PC-3 (cell line): ENCODE measurements around the gene CXCL3. TPM values are rescaled to one million over a fixed set of nuclear protein-coding genes. Genes with fewer than 3 reads are reported as not detected.

ENCODE experiments used
- ATAC-seq: fragments of 200-7000 bp; cut with Tn5 transposase; 2 replicates; pipeline ENCODE4 v1.9.1; 2020; ENCODE audit warnings: mild to moderate bottlenecking, moderate library complexity
- BruUV-seq: library from RNA; stranded (reverse); fragments of 400-500 nt; replicated peaks from 2 replicates; lab custom pipeline; 2021; lab: Mats Ljungman, UMichigan
- CTCF ChIA-PET: fragments of 300-600 bp; sonication (Branson Sonifier 250); formaldehyde crosslinking; loops from one replicate; lab custom pipeline; 2022; ENCODE audit warnings: antibody characterized with exemption; lab: Charles Lee
- POLR2A ChIA-PET: fragments of 300-600 bp; sonication (Branson Sonifier 250); formaldehyde crosslinking; loops from one replicate; lab custom pipeline; 2022; ENCODE audit warnings: antibody characterized with exemption; ENCODE audit not compliant: unreplicated experiment; lab: Charles Lee
- DNase-seq: peaks from one replicate; pipeline ENCODE4 v3.0.0-alpha.2; 2015
- H2AFZ ChIP-seq: fragments of 300-600 bp; sonication (generic); 2 replicates; pipeline ENCODE4 v1.6.0; 2016; ENCODE audit warnings: antibody characterized with exemption, low read length
- H3F3A ChIP-seq: fragments of 300-600 bp; sonication (generic); one replicate; pipeline ENCODE4 v1.6.0; 2017; ENCODE audit warnings: antibody characterized with exemption, low read length, control low read depth, mild to moderate bottlenecking; ENCODE audit not compliant: unreplicated experiment
- H3K27ac ChIP-seq: fragments of 300-600 bp; sonication (generic); 2 replicates; pipeline ENCODE4 v1.5.1; 2016; ENCODE audit warnings: mild to moderate bottlenecking, low read length
- H3K27me3 ChIP-seq: fragments of 300-600 bp; sonication (generic); 2 replicates; pipeline ENCODE4 v1.6.1; 2016; ENCODE audit warnings: low read length, mixed read lengths
- H3K36me3 ChIP-seq: fragments of 300-600 bp; sonication (generic); 2 replicates; pipeline ENCODE4 v1.6.1; 2016; ENCODE audit warnings: low read depth, mixed run types, low read length, mixed read lengths
- H3K4me1 ChIP-seq: fragments of 300-600 bp; sonication (generic); 2 replicates; pipeline ENCODE4 v1.5.1; 2016; ENCODE audit warnings: low read length; ENCODE audit not compliant: insufficient read depth
- H3K4me2 ChIP-seq: fragments of 300-600 bp; sonication (generic); 2 replicates; pipeline ENCODE4 v1.6.0; 2016; ENCODE audit warnings: low read length
- H3K4me3 ChIP-seq: fragments of 300-600 bp; sonication (generic); 2 replicates; pipeline ENCODE4 v1.5.1; 2016; ENCODE audit warnings: mild to moderate bottlenecking, low read length, mixed read lengths
- H3K79me2 ChIP-seq: fragments of 300-600 bp; sonication (generic); 2 replicates; pipeline ENCODE4 v1.6.1; 2017; ENCODE audit warnings: low read length, mixed read lengths
- H3K9ac ChIP-seq: fragments of 300-600 bp; sonication (generic); 2 replicates; pipeline ENCODE4 v1.6.0; 2016; ENCODE audit warnings: mild to moderate bottlenecking, low read length
- H3K9me2 ChIP-seq: fragments of 300-600 bp; sonication (generic); replicated peaks from 2 replicates; pipeline ENCODE4 v1.6.1; 2016; ENCODE audit warnings: mixed run types, low read length, mixed read lengths
- H3K9me3 ChIP-seq: fragments of 300-600 bp; sonication (generic); 2 replicates; pipeline ENCODE4 v1.6.1; 2016; ENCODE audit warnings: low read length, mixed read lengths
- H4K20me1 ChIP-seq: fragments of 300-600 bp; sonication (generic); 2 replicates; pipeline ENCODE4 v1.6.1; 2016; ENCODE audit warnings: low read length, mixed read lengths
- EZH2 ChIP-seq: fragments of 300-600 bp; sonication (generic); IDR thresholded peaks from one replicate; pipeline ENCODE4 v1.6.1; 2017; ENCODE audit warnings: antibody characterized with exemption, mild to moderate bottlenecking, low read length; ENCODE audit not compliant: unreplicated experiment
- EZH2phosphoT487 ChIP-seq: fragments of 300-600 bp; sonication (generic); IDR thresholded peaks from 2 replicates; pipeline ENCODE4 v1.6.1; 2018; ENCODE audit warnings: mild to moderate bottlenecking, antibody characterized with exemption, low read length, borderline replicate concordance
- intact Hi-C: fragments of 100-400 bp; cut with micrococcal nuclease; formaldehyde crosslinking; loops from 2 replicates; pipeline ENCODE4 v1.9.0; 2023
- total RNA-seq: library from RNA; depleted of rRNA; stranded (reverse); fragments of >200 nt; gene quantifications from 2 replicates; pipeline ENCODE4 v1.2.3, GENCODE V29; 2014
- TF ChIP-seq, protein P1 (sequence below): fragments of 300-600 bp; sonication (generic); conservative IDR thresholded peaks from 2 replicates; pipeline ENCODE4 v1.5.1; 2017; ENCODE audit warnings: antibody characterized with exemption, low read depth, mild to moderate bottlenecking, low read length

CXCL3 gene
- total RNA-seq, 1 experiment from 2014 or later: 28.9 TPM

DNA sequence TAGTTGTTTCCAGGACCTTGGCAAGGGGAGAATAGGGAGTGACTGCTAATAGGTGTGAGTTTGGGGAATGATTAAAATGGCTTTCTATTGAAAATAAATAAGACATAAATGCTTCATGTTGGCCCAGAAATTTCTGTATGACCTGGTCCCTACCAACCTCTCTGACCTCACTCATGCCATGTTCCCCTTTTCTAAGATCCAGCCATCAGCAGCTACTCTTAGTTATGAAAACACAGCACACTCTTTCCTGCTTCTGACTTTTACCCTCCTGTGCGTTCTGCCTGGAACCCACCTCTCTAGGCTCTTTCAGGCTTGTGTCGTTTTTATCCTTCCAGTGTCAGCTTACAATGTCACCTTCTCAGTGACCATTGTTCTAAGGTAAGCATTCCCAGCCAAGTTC is 25.2 kb downstream of the CXCL3 start:
- H3K27me3 ChIP-seq: no peaks in the 10 kb centered on the region
- ChIA-PET POLR2A (interaction anchor here (0.6 kb wide), 1 partner anchor 35 kb away, joined by 8 read pairs; no protein-coding TSS in a partner anchor), CTCF (no interaction called here)
- no peaks in the 10 kb centered on the region for H3K9me2 ChIP-seq
- no peaks in the 10 kb centered on the region for H3K79me2 ChIP-seq
- peaks cover 24% of the 10 kb centered on the region for H3K4me1 ChIP-seq
- no peak overlapping the region for H2AFZ ChIP-seq
- no peak overlapping the region for H3K4me3 ChIP-seq
- H3F3A ChIP-seq: peaks cover 9% of the 10 kb centered on the region
- no peaks in the 10 kb centered on the region for H4K20me1 ChIP-seq
- DNase-seq: no peak
- no TSS peak for BruUV-seq
- no peak for TF ChIP-seq EZH2phosphoT487
- TF ChIP-seq, protein P1, sequence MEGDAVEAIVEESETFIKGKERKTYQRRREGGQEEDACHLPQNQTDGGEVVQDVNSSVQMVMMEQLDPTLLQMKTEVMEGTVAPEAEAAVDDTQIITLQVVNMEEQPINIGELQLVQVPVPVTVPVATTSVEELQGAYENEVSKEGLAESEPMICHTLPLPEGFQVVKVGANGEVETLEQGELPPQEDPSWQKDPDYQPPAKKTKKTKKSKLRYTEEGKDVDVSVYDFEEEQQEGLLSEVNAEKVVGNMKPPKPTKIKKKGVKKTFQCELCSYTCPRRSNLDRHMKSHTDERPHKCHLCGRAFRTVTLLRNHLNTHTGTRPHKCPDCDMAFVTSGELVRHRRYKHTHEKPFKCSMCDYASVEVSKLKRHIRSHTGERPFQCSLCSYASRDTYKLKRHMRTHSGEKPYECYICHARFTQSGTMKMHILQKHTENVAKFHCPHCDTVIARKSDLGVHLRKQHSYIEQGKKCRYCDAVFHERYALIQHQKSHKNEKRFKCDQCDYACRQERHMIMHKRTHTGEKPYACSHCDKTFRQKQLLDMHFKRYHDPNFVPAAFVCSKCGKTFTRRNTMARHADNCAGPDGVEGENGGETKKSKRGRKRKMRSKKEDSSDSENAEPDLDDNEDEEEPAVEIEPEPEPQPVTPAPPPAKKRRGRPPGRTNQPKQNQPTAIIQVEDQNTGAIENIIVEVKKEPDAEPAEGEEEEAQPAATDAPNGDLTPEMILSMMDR: no peak
- TF ChIP-seq EZH2: no peak
- no peaks in the 10 kb centered on the region for H3K9me3 ChIP-seq
- no peak overlapping the region for H3K27ac ChIP-seq
- ATAC-seq: no peak
- no peaks in the 10 kb centered on the region for H3K36me3 ChIP-seq
- H3K9ac ChIP-seq: no peak overlapping the region
- intact Hi-C loops: no loop called here
- H3K4me2 ChIP-seq: no peak overlapping the region

DNA sequence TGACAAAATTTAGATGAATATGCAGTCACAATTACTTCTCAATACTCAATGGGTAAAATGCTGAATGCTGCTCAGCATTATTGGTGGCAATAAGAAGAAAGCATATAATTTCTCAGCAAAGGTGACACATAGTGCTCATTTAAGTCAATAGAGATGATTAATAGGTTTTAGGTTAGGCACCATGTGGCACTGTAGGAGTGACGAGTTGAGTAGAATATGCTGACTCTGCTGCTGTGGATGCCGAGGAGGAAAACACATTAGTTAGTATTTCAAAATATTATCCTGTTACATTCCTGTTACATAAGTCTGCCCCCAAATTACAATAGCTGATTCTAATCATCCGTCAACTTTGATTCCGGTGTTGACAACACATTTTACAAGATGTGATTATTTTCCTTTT is 26.4 kb downstream of the CXCL3 start:
- H3K27ac ChIP-seq: no peak overlapping the region
- peaks cover 22% of the 10 kb centered on the region for H3K4me1 ChIP-seq
- intact Hi-C loops: no loop called here
- no peak overlapping the region for H3K9ac ChIP-seq
- ChIA-PET POLR2A (no interaction called here), CTCF (no interaction called here)
- no peaks in the 10 kb centered on the region for H3K27me3 ChIP-seq
- H3K4me3 ChIP-seq: no peak overlapping the region
- H3K9me3 ChIP-seq: no peaks in the 10 kb centered on the region
- TF ChIP-seq, protein P1: no peak
- TF ChIP-seq EZH2phosphoT487 (no peak), EZH2 (no peak)
- H4K20me1 ChIP-seq: no peaks in the 10 kb centered on the region
- H2AFZ ChIP-seq: no peak overlapping the region
- no peak for DNase-seq
- no peaks in the 10 kb centered on the region for H3K9me2 ChIP-seq
- no TSS peak for BruUV-seq
- H3F3A ChIP-seq: peaks cover 9% of the 10 kb centered on the region
- H3K79me2 ChIP-seq: no peaks in the 10 kb centered on the region
- ATAC-seq: no peak
- no peak overlapping the region for H3K4me2 ChIP-seq
- no peaks in the 10 kb centered on the region for H3K36me3 ChIP-seq

DNA sequence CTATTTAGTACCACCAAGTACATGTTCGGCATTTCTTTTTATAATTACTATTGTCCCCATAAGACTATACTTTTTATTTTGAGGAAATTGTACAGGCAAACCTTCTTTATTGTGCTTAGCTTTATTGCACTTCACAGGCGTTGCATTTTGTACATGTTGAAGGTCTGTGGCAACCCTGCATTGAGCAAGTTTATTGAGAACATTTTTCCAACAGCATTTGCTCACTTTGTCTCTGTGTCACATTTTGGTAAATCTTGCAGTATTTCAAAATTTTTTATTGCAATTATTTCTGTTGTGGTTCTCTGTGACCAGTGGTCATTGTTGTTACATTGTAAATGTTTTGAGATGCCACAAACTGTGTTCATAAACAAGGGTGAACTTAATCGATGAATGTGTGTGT is 29.2 kb downstream of the CXCL3 start:
- no peak overlapping the region for H3K27ac ChIP-seq
- no peak overlapping the region for H2AFZ ChIP-seq
- no peaks in the 10 kb centered on the region for H3K9me3 ChIP-seq
- H3K9ac ChIP-seq: no peak overlapping the region
- no peak overlapping the region for H3K4me3 ChIP-seq
- no peaks in the 10 kb centered on the region for H3F3A ChIP-seq
- ChIA-PET POLR2A (no interaction called here), CTCF (no interaction called here)
- ATAC-seq: no peak
- H3K9me2 ChIP-seq: no peaks in the 10 kb centered on the region
- no peaks in the 10 kb centered on the region for H3K27me3 ChIP-seq
- H4K20me1 ChIP-seq: no peaks in the 10 kb centered on the region
- no TSS peak for BruUV-seq
- no peaks in the 10 kb centered on the region for H3K79me2 ChIP-seq
- H3K4me1 ChIP-seq: peaks cover 22% of the 10 kb centered on the region
- no peaks in the 10 kb centered on the region for H3K36me3 ChIP-seq
- DNase-seq: no peak
- intact Hi-C loops: no loop called here
- H3K4me2 ChIP-seq: no peak overlapping the region
- TF ChIP-seq EZH2phosphoT487 (no peak), EZH2 (no peak)
- TF ChIP-seq, protein P1: no peak
